Frontal cortex (tissue), 4 donors: ENCODE measurements around the gene RNF180. TPM values are rescaled to one million over a fixed set of nuclear protein-coding genes. Genes with fewer than 3 reads are reported as not detected.
"Not testable (repeated sequence)": the region's sequence is repeated elsewhere in the genome, so short reads cannot be mapped to it uniquely, and the experiment has no call there.

Source experiments
- DNase-seq, 2 donors: peaks; one replicate each; pipeline ENCODE4 v3.0.0; 2012; ENCODE audit warnings: low spot score in 2 of 2
- FAIRE-seq: peaks from 2 replicates; lab custom pipeline; 2012; peaks lifted over from hg19 to GRCh38; lab: Jason Lieb, UNC
- total RNA-seq: library from RNA; depleted of rRNA; stranded (reverse); fragments of >200 nt; gene quantifications from one replicate; pipeline ENCODE4 v1.2.3, GENCODE V29; 2014
- donor health status: control.
- donor health status: control.
- donor health status: control.

The RNF180 gene
- total RNA-seq, 1 donor from 2014 or later: 87.6 TPM

GRCh38 chr5:64227131-64227537 is 61.5 kb downstream of the RNF180 start:
- not testable (repeated sequence) for FAIRE-seq

GRCh38 chr5:64229163-64229774 is 63.6 kb downstream of the RNF180 start:
- DNase-seq (peak; percentile 43 to 51), FAIRE-seq (peak; percentile 84)

More at GRCh38 chr5:64227131-64227537, 61.5 kb downstream of the RNF180 start:
- not testable (repeated sequence) for DNase-seq

GRCh38 chr5:64260756-64261155 is 95.1 kb downstream of the RNF180 start:
- no peak for DNase-seq
- no peak for FAIRE-seq

- FAIRE-seq: no peak
- no peak for DNase-seq
Observed at GRCh38 chr5:64269164-64269563, 103.5 kb downstream of the RNF180 start.

GRCh38 chr5:64273276-64273675 is 107.6 kb downstream of the RNF180 start:
- DNase-seq: no peak
- FAIRE-seq: no peak

- no peak for DNase-seq
- FAIRE-seq: no peak
Observed at GRCh38 chr5:64285188-64286130, 119.8 kb downstream of the RNF180 start.

GRCh38 chr5:64286381-64286780 is 120.7 kb downstream of the RNF180 start:
- FAIRE-seq (no peak), DNase-seq (no peak)

GRCh38 chr5:64288496-64288895 is 122.9 kb downstream of the RNF180 start:
- not testable (repeated sequence) for DNase-seq

GRCh38 chr5:64292611-64293215 is 127.1 kb downstream of the RNF180 start:
- FAIRE-seq (no peak), DNase-seq (no peak)

More at GRCh38 chr5:64288496-64288895, 122.9 kb downstream of the RNF180 start:
- FAIRE-seq: not testable (repeated sequence)

GRCh38 chr5:64295101-64295500 is 129.5 kb downstream of the RNF180 start:
- DNase-seq: no peak
- FAIRE-seq: no peak

GRCh38 chr5:64298586-64298985 is 132.9 kb downstream of the RNF180 start:
- DNase-seq: no peak
- no peak for FAIRE-seq

- FAIRE-seq (no peak), DNase-seq (no peak)
Observed at GRCh38 chr5:64299805-64300204, 134.2 kb downstream of the RNF180 start.

GRCh38 chr5:64301566-64301965 is 135.9 kb downstream of the RNF180 start:
- FAIRE-seq: no peak
- DNase-seq: no peak

- no peak for FAIRE-seq
- no peak for DNase-seq
Observed at GRCh38 chr5:64308135-64308534, 142.5 kb downstream of the RNF180 start.

- FAIRE-seq (no peak), DNase-seq (no peak)
Observed at GRCh38 chr5:64312491-64312890, 146.8 kb downstream of the RNF180 start.

- DNase-seq (no peak), FAIRE-seq (no peak)
Observed at GRCh38 chr5:64315778-64316177, 150.1 kb downstream of the RNF180 start.

- peak; percentile 31 for FAIRE-seq
- DNase-seq: no peak
Observed at GRCh38 chr5:64318175-64318574, 152.5 kb downstream of the RNF180 start.

- DNase-seq (no peak), FAIRE-seq (no peak)
Observed at GRCh38 chr5:64323591-64323990, 157.9 kb downstream of the RNF180 start.

- DNase-seq (no peak), FAIRE-seq (no peak)
Observed at GRCh38 chr5:64330728-64331231, 165.1 kb downstream of the RNF180 start.

GRCh38 chr5:64331597-64332277 is 166.1 kb downstream of the RNF180 start:
- DNase-seq (no peak), FAIRE-seq (no peak)
